Thyroid gland (tissue), 4 donors: Measurements from ENCODE around the gene RTN4. TPM values are rescaled to one million over a fixed set of nuclear protein-coding genes. Genes with fewer than 3 reads are reported as not detected.

Experiments
- DNase-seq, 2 donors: peaks; one replicate each; pipeline ENCODE4 v3.0.0-alpha.2; 2019
- H3K27ac ChIP-seq, 3 donors: fragments of 200-600 bp; sonication (generic); 1 replicate in 2 of 3; 2 replicates in 1 of 3; pipeline ENCODE4 v1.5.1; 2016 to 2019; ENCODE audit warnings: mild to moderate bottlenecking in 1 of 3, moderate library complexity in 1 of 3
- H3K27me3 ChIP-seq: fragments of 200-600 bp; sonication (generic); one replicate; pipeline ENCODE4 v1.5.1; 2019
- H3K36me3 ChIP-seq, 2 donors: fragments of 200-600 bp; sonication (generic); one replicate each; pipeline ENCODE4 v1.5.1; 2016 to 2019
- H3K4me1 ChIP-seq, 2 donors: fragments of 200-600 bp; sonication (generic); one replicate each; pipeline ENCODE4 v1.5.1; 2017 to 2019
- H3K4me3 ChIP-seq, 3 donors: fragments of 200-600 bp; sonication (generic); replicated peaks in 1 of 3; 1 replicate in 2 of 3; 2 replicates in 1 of 3; pipeline ENCODE4 v1.5.1; 2016; ENCODE audit warnings: mild to moderate bottlenecking in 1 of 3
- H3K9me3 ChIP-seq: fragments of 200-600 bp; sonication (generic); one replicate; pipeline ENCODE4 v1.5.1; 2017
- POLR2A ChIP-seq, 2 donors: fragments of 450-650 bp; IDR thresholded peaks; one replicate each; pipeline ENCODE4 v1.6.1; 2017; ENCODE audit warnings: antibody characterized with exemption in 2 of 2, mild to moderate bottlenecking in 2 of 2, moderate library complexity in 1 of 2
- WGBS, 2 donors: methylation state at CpG; one replicate each; pipeline ENCODE4 v1.1.5; 2017; 5-methylcytosine and 5-hydroxymethylcytosine counted together
- intact Hi-C: fragments of 100-400 bp; cut with DNase I; formaldehyde crosslinking; loops from one replicate; pipeline ENCODE4 v1.15.1; 2023
- total RNA-seq, 4 donors: library from RNA; depleted of rRNA; stranded (reverse); fragments of >200 nt; gene quantifications; one replicate each; pipeline ENCODE4 v1.2.3, GENCODE V29; 2016
- TF ChIP-seq, protein P1 (sequence below), 6 experiments: fragments of 200-600 bp in 3 of 6; fragments of 450-650 bp in 3 of 6; sonication (generic) in 3 of 6; IDR thresholded peaks; one replicate each; pipeline ENCODE4 v1.5.1; 2016 to 2019; ENCODE audit warnings: antibody characterized with exemption in 6 of 6, mild to moderate bottlenecking in 2 of 6, inconsistent platforms in 1 of 6, moderate library complexity in 1 of 6

Gene RTN4
- total RNA-seq, 4 donors from 2014 or later = 144 to 256 (median 180) TPM

DNA sequence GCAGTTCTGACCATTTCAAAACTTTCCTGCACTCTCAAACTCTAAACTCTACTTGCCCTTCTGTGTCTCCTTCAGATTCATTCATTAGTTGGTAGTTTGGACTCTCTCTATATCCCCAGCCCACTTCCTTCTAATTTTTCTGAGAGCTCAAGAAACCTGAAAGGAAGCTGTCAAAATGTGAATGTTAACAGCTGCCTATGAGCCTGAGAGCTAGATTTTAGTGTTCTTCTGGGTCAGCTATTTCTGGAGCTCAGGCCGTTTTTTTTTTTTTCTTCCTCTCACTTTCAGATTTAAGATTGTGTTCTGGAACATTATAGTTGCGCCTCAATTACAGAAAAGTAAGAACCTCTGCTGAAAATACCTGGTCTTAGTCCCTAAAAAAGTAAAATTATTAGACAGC, 73.1 kb downstream of the RTN4 start:
- H3K27ac ChIP-seq = no peak overlapping the region
- H3K4me1 ChIP-seq = peaks cover 29 to 37% of the 10 kb centered on the region in 2 donors
- 65 to 67% methylated on average over 2 of the region's 2 CpGs for WGBS, 2 donors

DNA sequence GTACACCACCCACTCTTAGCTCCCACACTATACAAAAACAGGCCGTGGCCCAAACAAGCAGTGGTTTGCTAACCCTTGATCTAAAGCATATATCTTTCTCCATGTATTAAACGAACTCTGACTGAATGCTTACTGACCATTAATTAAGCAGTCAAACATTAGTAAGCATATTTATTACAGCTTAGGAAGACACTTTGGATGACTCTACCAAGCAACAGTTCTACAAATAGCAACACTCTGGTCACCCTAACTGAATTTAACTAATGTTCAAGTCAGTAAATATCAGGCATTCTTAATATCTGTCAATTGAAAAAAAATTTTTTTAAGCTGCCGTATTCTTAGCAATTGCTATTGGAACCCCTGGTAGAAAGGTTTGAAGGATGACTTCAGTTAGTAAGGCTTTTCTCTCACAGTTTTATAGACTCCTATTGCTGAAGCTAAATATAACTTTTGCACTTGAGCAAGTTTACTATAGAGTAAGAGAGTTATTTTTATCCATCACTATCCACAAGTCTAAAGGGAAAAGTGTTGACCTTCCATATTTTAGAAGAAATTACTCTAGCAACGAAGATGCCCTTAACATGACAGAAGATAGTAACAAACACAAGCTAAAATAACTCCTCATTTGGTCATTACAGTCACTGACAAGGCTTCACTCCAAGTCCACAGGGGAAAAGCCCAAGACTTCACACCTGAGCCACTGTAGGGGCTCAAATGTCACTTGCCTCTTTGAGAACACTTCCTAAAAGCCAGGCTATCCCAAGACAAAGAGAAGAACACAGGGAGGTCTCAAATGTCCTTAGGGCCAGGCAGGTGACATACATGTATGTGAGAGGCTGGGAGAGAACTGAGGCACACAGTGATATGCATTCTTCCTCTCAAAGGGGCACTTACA, 74.4 kb downstream of the RTN4 start:
- no peak for TF ChIP-seq POLR2A (IDR thresholded peaks at IDR 0.05)
- TF ChIP-seq, protein P1, sequence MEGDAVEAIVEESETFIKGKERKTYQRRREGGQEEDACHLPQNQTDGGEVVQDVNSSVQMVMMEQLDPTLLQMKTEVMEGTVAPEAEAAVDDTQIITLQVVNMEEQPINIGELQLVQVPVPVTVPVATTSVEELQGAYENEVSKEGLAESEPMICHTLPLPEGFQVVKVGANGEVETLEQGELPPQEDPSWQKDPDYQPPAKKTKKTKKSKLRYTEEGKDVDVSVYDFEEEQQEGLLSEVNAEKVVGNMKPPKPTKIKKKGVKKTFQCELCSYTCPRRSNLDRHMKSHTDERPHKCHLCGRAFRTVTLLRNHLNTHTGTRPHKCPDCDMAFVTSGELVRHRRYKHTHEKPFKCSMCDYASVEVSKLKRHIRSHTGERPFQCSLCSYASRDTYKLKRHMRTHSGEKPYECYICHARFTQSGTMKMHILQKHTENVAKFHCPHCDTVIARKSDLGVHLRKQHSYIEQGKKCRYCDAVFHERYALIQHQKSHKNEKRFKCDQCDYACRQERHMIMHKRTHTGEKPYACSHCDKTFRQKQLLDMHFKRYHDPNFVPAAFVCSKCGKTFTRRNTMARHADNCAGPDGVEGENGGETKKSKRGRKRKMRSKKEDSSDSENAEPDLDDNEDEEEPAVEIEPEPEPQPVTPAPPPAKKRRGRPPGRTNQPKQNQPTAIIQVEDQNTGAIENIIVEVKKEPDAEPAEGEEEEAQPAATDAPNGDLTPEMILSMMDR (IDR thresholded peaks at IDR 0.05) = no peak
- Histone ChIP-seq H3K27ac (no peak overlapping the region), H3K9me3 (no peaks in the 10 kb centered on the region), H3K4me1 (peaks cover 29 to 33% of the 10 kb centered on the region in 2 donors), H3K4me3 (no peak overlapping the region), H3K36me3 (no peaks in the 10 kb centered on the region), H3K27me3 (no peaks in the 10 kb centered on the region)
- WGBS, 2 donors = 87 to 88% methylated on average over 4 of the region's 4 CpGs
- intact Hi-C loops = no loop called here
- DNase-seq = no peak

More for the DNA sequence above, 73.1 kb downstream of the RTN4 start:
- DNase-seq = no peak
- TF ChIP-seq, protein P1 (IDR thresholded peaks at IDR 0.05) = no peak
- TF ChIP-seq POLR2A (IDR thresholded peaks at IDR 0.05) = no peak
- H3K27me3 ChIP-seq = no peaks in the 10 kb centered on the region
- intact Hi-C loops = no loop called here
- H3K4me3 ChIP-seq = no peak overlapping the region
- no peaks in the 10 kb centered on the region for H3K36me3 ChIP-seq
- H3K9me3 ChIP-seq = no peaks in the 10 kb centered on the region

- H3K9me3 ChIP-seq = no peaks in the 10 kb centered on the region
- DNase-seq = no peak
- H3K36me3 ChIP-seq = no peaks in the 10 kb centered on the region
- H3K27ac ChIP-seq = no peak overlapping the region
- no peaks in the 10 kb centered on the region for H3K27me3 ChIP-seq
- H3K4me3 ChIP-seq = no peak overlapping the region
- H3K4me1 ChIP-seq = peaks cover 23 to 33% of the 10 kb centered on the region in 2 donors
- no peak for TF ChIP-seq POLR2A (IDR thresholded peaks at IDR 0.05)
- TF ChIP-seq, protein P1 (IDR thresholded peaks at IDR 0.05) = no peak
- intact Hi-C loops = no loop called here
- 96 to 97% methylated on average over 2 of the region's 2 CpGs for WGBS, 2 donors
These were observed 75.1 kb downstream of the RTN4 start for GRCh38 chr2:54975175-54975574.

DNA sequence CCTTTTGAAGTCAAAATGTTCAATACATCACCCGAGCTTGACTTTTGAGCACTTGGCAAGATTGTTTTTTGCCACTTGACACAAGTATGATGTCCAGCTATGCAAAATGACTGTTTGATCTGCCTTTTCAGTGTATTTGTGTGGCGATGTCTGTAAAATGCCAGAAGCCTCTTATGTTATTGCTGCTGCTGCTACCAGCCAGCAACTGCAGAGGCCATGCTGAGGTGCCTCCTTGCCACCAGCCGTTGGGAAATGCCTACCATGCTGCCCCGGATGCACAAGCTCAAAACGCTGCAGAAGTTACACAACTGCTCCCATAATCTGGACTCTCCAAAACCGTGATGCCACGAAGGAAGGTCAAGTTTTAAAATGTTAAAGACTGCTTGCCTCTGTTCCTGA, 80.3 kb downstream of the RTN4 start:
- WGBS, 2 donors = 57 to 67% methylated on average over 7 of the region's 7 CpGs
- Histone ChIP-seq H3K9me3 (no peaks in the 10 kb centered on the region), H3K4me1 (peaks cover 10% of the 10 kb centered on the region in 2 donors), H3K36me3 (no peaks in the 10 kb centered on the region), H3K27me3 (no peaks in the 10 kb centered on the region), H3K27ac (no peak overlapping the region), H3K4me3 (no peak overlapping the region)
- TF ChIP-seq POLR2A (IDR thresholded peaks at IDR 0.05) = no peak
- TF ChIP-seq, protein P1 (IDR thresholded peaks at IDR 0.05) = no peak
- intact Hi-C loops = no loop called here
- no peak for DNase-seq

DNA sequence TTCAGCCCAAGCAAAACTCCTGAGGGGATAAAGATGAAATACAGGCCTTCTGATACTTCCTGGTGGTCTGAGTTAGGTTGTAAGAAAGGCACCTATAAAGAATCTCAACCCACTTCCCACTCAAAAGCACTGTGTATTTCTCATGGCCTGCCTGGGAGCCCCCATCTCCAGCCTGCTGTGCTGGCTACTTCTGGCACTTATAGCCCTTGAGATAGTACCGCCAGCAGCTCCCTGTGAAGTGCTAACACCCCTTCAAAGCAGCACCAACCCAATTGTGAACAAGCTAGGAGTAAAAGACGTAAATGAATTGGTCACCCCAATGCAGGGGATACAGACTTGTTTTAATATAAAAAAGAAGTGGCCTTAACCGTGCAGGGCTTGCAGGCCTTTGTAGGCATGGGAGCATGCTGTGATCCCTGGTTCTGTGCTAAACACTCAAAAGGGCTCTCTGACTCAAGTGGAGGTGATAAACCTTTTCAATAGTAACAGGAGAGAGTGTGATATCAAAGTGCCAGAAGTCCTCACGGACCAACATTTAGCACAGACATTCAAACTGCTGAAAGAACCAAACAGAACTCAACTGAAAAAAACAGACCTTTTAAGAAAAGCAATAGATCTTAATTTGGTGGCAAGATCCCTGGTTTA, 80.8 kb downstream of the RTN4 start:
- Histone ChIP-seq H3K27me3 (no peaks in the 10 kb centered on the region), H3K27ac (peak overlapping the region in 1 of 3 donors; percentile 53), H3K4me1 (peaks cover 10% of the 10 kb centered on the region in 2 donors), H3K4me3 (no peak overlapping the region), H3K36me3 (no peaks in the 10 kb centered on the region), H3K9me3 (no peaks in the 10 kb centered on the region)
- DNase-seq = no peak
- no peak for TF ChIP-seq POLR2A (IDR thresholded peaks at IDR 0.05)
- TF ChIP-seq, protein P1 (IDR thresholded peaks at IDR 0.05) = no peak
- 65% methylated on average over 4 of the region's 4 CpGs for WGBS, 2 donors
- intact Hi-C loops = no loop called here
